ENCODE measurements around the gene MPZL1.

Gene MPZL1

DNA sequence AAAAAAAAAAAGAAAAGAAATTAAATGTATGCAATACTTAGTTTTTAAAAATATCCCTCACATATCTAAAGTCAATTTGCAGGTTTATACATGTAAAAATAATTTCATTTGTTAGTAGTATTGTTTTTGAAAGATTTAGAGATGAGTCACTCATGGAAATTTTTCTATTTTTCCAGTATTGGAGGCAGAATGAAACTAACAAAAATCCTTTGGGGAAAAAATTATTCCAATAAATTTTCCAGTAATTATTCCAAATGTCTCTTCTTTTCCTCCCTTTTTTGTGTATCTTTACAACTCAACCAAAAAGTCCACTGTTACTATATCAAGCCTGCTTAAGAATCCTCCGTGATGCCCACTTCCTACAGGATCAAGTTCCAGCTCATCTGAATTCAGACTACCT, 29.9 kb downstream of the MPZL1 start:
- no peak for DNase-seq

DNA sequence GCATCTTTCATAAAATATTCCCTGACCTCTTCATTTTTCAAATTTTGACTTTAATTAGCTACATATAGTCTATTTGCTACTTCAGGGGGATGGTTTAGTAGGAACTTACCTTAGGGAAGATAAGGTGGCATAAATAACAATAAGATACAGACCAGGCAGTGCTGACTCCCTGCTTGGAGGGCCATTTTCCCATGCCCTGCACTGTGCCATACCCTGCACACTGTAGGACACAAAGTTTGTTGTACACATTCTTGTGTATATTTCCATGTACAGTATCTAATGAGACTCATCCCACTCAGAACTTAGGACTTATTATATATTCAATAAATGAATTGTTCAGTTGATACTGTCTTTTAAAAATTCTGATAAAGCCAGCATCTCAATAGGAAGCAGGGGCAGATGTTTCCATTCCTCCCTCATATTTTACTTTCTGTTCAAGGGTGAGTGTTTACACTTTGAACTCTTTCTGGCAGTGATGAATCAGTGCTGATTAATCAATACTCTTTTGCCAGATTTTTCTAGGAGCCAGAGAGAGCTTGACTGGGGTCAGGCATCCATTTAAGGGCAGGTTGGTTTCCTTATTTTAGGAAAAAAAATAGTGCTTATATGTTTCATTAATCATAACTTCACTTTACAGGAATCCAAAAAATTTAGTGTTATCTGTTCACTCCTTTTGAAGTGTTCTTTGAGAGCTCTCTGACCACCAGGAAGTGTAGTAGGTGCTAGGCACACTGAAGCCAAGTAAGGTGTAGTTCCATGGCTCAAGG, 30.6 kb downstream of the MPZL1 start:
- no peak for DNase-seq

DNA sequence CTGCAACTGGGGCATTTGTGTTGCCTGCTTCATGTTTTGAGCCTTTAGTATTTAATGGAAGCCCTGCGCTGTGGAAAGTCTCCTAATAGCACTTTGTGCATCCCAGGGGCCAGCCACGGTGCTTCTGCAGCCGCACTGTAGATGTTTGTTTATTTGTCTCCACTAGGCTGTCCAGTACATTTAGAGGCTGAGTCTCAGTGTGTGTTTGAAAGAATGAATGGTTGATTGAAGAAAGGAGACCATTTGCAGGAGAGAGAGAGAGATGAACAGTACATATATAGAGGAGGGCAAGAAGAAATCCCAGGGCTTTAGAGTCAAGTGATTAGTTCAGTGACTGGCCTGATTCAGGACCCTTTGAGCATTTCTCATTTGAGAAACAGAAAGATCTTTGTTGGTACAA, 33.9 kb downstream of the MPZL1 start:
- DNase-seq, result no peak

DNA sequence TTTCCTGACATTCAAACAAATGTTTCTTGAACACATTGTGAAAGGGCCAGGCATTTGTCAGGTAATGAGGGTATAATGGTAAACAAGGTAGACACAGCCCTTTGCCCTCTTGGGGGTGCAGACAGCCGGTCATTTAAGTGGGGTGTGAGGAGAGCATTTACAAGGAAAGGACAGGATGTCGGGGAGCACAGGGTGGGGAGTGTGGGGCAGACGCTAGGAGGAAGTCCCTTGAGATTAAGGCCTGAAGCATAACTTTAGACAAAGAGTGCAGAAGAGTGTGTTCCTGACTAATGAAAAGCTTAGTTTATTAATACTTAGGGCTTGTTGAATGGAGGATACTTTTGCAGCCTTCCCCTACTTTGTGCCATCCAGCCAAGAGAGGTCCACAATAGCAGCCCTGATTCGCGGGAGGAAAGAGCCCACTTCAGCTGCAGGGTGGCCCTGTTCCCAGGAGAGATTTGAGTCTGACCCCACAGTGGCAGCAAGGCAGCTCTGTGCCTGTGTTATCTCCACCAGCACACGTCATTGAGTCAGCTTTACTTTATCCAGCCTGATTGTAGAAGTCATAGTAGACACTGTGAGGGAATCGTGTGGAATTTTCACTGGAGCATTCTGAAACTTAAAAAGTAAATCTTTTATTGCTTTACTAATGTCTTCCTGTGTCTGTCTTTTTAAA, 35.1 kb downstream of the MPZL1 start:
- DNase-seq, result no peak

DNA sequence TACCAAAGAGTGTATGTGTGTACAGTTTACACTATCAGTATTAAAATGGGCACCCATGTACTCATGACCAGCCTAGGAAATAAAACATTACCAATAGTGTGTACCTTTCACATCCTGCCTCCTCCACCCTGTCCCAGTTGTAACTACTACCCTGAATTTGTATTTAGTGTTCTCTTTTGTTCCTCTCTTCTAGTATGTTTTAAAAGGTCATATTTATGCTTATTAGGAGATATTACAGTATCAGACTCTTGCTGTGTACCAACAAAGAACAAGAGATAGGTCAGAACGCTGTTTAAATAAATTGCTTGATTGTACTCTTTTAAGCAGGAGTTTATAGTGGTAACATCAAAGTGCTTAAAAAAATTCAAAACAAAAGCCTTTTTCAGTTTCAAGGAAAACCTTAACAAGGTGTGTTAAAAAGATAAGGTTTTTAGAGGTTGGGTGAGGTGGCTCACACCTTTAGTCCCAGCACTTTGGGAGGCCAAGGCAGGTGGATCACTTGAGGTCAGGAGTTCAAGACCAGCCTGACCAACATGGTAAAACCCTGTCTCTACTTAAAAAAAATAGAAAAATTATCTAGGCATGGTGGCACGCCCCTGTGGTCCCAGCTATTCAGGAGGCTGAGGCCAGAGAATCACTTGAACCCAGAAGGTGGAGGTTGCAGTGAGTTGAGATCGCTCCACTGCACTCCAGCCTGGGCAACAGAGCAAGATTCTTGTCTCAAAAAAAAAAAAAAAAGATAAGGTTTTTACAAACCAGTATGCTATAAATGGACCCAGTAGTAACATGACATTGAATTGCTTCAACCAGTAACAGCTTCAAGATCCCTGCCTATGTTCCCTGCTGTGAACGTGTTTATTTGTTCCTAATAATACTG, 35.9 kb downstream of the MPZL1 start:
- no peak for DNase-seq

DNA sequence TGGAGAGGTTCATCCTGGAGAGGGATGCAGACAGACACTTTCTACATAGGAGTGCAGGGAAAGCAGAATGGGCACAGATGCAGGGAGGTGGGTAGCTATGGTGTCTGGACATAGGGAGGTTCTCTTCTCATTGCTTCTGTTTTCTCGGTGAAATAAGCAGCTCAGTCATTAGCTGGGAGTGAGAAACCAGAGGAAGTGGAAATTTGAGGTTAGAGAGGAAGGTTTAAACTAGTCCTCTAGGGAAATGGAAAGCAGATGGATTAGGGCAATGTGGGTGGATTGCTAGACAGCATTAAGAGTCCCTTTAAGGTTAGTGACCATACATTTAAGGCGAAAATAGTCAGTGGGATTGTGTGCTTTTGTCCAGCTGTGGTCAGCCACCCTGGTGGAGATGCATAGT, 39.6 kb downstream of the MPZL1 start:
- DNase-seq, result no peak

DNA sequence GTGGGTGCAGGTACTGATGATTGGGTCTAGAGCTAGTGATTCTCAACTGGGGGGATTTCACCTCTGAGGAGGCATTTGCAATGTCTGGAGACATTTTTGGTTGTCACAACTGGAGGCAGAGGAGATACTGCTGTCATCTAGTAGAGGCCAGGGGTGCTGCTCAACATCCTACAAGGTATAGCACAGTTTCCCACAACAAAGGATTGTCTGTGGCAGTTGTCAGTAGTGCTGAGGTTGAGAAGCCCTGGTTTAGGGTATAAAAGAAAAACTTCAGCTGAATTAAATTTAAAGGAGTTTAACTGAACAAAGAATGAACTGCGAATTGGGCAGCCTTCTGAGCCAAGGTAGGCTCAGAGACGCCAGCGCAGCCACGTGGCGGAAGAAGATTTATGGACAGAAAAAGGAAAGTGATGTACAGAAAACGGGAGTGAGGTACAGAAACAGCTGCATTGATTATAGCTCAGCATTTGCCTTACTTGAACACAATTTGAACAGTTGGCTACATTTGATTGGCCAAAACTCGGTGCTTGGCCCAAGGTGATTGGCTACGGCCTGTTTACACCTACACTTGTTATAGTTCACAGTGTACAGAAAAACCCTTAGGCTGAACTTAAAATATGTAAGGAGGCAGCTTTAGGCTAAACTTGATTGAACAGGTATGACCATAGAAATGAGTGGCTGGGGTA, 40.4 kb downstream of the MPZL1 start:
- DNase-seq, result peak in 1 of 2 donors; percentile 22

DNA sequence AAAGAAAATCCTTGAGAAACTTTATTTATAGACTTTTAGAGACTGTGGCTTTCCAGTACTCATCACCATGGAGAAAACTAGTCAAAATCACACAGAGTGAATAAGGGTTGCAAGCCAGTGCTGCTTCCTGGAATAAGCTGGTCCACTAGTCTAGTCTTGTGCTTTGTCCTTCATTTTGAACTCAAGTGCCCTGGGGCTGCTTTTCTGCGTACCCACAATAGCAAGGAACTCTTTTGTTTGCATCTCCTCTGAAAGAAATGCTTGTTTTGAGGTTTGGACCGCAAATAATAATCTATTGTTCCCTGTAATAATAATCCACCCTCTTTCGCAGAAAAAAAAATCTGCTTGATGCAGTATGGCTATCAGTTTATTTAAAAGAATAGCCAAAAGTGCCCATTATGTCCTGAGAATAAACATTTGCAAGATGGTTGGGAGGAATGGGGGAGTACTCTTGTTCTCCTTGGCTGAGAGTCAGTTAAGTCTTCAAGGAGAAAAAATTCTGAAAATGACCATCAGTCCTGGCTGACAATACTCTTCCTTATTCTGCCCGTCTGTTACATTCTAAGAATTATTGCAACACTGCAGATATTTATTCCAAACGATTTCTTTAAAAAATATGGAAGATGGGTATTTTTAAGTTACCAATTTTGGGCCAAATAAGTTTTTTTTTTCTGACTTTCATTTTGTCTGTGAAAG, 41.9 kb downstream of the MPZL1 start:
- no peak for DNase-seq

DNA sequence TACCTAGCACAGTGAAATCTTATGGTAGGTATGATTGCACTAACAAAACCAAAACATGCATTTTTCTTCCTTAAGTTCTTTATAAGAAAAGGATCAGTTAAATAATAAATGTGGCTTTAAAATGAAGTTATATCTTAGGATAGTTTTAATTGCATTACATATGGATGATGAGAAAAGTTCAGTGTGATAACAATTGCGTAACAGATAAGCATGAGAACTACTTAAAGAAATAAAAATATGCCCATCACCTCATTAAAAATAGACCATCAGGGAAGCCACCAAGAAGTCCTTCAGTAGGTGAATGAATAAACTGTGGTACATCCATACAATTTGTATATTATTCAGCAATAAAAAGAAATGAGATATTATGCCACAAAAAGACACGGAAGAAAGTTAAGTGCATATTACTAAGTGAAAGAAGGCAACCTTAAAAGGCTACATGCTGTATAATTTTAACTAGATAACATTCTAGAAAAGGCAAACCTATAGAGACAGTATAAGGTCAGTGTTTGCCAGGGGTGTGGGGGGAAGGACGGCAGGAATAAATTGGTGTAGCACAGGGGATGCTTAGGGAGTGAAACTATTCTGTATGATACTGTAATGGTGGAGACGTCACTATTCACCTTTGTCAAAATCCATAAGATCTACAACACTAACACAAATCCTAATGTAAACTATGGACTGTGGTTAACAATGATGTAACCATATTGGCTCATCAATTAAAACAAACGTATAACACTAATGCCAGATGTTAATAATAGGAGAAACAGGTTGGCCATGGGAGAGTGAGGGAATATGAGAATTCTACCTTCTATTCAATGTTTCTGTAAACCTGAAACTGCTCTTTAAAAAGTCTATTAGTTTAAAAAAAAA, 42.9 kb downstream of the MPZL1 start:
- no peak for DNase-seq

DNA sequence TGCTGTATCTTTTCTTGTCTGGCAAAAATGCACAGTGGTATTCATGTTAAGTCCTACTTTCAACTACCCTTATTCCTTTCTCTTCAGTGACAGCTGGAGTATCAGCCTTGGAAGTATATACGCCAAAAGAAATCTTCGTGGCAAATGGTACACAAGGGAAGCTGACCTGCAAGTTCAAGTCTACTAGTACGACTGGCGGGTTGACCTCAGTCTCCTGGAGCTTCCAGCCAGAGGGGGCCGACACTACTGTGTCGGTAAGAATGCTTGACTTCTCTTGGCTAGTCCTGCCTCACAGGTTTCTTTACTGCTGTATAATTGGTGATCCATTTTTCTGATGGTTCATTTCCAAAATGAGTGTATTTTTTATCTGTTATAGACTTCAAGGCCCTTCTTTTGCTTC, 43.7 kb downstream of the MPZL1 start:
- no peak for DNase-seq

DNA sequence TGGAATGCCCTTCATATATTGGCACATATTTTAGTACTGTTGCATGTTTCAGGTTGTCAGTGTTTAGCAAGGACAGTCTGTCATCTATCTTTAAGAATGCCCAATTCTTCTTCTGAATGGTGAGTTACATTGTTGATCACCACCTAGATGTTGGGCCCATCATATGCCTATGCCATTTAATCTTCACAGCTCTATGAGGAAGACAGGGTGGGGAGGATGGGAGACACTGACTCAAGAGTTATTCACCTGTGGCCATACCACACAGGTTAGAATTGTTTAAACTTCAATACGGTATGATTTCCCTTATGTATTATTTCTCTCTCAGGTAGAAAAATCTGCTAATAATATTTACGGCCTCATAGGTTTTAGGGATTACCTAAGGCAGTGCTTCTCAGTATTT, 44.8 kb downstream of the MPZL1 start:
- no peak for DNase-seq

DNA sequence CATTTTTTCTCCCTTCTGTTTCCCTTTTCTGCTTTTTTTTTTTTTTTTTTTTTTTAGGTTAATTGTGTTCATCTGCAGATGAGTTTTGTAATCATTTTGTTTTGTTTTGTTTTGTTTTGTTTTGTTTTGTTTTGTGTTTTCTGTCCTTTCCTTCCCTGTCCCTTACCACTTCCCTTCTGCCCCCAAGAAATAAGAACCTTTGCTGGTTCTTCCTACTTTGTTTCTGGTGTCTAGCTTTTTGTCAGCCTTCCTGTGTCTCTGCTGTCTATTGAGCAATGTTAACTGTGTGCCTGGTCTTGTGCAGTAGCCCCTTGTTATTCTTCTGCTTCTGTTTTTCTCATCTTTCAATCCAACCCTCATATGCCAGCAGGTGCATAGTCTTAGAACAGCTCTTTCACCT, 46.0 kb downstream of the MPZL1 start:
- DNase-seq, result no peak

DNA sequence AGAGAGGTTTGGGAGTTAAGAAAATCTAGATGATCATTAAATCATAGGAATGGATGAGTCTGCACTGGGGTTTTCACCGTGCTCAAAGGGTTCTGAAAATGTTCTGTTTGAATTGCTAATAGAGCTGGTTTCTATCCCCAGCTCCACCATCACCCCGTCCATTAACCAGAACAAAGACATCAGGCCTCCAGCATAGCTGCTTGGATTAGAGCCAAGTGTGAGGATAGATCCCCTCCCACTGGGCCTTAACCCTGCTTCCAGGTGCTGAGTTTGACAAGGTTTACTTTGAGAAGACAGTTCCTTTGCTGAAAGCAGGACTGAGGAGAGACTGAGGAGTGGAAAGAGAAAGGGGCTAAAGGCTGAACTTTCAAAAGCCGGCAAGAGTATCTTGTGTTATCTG, 48.3 kb downstream of the MPZL1 start:
- no peak for DNase-seq

DNA sequence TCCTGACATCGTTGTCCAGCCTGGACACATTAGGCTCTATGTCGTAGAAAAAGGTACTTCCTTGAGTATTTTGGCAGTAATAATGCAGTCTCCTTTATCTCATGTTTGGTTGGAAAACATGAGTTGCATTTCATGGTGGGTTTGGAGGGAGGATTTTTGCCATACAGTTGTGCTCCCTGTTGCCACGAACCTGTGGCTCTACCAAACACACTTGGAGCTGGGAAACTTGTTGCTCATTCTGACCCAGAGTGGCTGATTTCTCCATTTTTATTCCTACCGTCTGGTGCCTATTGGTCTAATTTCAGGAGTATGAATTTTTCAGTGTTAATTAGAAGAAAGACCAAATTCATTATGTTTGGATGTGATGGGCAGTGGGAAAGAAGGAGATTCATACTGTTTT, 50.7 kb downstream of the MPZL1 start:
- DNase-seq, result no peak

DNA sequence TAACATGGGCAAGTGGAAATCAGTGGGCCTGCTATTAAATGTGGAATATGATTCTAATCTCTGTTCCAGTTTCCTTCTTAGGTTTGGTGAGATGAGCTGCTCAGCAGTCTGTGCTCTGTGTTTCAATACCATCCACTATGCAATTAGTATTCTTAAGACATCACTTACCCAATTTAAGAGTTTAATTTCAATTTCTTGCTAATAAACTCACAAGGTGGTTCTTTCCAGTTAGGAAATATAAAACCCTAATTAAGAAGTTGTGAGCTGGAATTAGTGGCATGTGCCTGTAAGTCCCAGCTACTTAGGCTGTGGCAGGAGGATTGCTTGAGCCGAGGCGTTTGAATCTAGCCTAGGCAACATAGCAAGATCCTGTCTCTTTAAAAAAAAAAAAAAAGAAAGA, 51.7 kb downstream of the MPZL1 start:
- no peak for DNase-seq

DNA sequence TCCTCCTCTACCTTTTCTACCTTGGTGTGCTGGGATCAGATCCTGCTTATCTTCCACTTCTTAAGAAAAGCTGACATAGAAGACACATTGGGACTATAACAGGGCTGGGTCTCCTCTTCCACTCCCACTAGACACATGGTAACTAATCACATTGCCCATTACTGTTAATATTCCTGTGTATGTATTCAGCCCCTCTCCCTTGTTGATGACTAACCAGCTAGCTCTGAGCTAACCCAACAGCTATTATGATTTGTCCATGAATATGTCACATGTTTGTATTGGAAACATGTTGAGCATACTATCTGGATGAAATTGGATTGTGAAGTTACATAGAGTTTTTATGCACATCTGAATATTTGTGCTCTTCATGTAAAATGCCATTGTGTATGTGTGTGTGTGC, 52.9 kb downstream of the MPZL1 start:
- no peak for DNase-seq

DNA sequence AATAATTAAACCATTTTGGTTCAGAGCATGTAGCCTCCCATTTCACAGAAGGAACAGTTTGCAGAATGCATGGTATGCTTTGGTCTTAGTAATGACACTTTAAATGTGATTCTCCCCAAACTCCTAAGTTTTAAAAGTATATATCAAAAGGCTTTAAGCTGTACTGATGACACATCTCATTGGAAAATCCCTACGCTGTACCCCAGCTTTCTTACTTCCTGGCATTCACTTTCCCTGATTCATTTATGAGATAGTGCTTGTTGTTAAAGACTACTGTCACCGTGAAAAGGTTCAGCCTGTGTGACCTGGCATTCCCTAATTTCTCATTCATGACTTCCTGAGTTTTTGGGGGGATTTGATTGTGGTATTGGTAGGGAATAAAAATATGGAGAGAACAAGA, 53.4 kb downstream of the MPZL1 start:
- no peak for DNase-seq

DNA sequence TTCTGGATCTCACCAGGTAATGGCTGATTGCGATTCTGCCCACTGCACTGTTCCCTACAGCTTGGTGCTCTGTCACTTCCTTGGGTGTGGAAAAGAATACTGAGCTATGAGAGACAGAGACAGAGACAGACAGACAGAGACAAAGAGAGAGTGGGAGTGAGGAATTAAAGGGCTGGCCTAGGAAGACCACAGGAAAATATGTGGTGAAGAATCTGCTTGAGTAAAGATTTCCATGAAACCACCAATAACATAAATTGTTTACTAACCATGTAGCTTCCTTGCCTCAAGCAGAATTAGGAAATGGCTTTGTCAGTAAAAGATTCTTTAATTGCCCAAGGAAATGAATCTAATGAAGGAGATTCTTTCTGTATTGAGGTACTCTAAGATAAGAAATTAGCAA, 54.4 kb downstream of the MPZL1 start:
- no peak for DNase-seq

DNA sequence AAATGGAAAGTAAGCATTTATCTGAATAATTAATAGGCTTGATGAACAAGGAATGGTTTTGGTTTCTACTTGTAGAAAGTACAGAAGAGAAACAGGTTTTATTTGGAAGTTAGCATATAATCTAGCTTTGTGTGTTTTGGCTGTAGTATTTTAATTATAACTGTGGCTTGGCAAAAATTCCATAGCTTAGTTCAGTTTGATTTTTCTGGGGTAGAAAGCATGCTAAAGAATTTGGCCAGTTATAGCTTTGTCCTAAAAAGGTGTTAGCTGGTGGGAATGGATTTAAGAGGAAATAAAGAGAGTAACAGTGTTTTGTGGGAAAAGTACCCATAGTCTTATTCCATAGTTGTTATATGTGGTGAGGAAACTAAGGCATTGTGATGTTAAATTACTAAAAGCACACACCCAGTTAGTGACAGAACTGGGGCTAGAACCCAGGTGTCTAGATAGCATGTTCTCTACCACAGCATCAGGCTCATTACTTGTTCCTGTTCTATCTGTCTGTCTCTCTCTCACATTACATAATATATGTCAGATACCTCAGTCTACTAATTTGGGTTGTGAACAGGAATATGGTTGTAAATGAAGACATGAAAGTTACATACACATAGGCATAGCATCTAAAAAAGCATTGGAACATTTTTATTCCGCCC, 55.0 kb downstream of the MPZL1 start:
- DNase-seq, result no peak

DNA sequence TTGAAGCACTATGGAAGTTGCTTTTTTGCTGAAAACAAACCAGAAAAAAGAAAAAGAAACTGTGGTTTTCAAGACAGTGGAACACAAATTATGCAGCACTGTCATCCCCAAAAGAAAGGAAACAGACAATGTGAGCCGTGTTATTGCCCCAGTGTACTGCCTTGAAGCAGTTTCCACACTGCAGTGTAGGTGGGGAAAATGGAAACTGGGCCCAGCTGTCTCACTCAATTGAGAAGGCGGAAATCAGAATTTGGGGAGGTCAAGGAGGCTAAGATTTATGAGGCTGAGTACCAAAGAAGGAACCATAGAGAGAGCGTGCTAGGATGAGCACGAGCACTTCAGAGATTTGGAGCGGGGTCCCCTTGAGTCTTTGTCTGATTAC, 55.5 kb downstream of the MPZL1 start:
- DNase-seq, result no peak

DNA sequence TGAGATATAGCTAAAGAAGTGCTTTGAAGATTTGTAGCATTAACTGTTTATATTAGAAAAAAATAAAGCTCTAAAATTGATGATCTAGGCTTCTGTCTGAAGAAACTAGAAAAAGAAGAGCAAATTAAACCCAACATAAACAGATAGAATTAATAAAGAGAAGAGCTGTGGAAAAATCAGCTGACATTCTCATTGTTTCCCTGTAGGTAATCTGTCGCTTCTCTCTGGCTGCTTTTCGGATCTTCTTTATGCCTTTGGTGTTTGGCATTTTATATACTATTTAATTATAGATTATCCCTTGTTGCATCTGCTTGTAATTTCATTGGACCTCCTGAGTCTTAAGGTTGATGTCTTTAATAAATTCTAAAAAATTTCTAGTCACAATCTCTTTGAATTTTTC, 59.8 kb downstream of the MPZL1 start:
- DNase-seq, result no peak
